ENCODE measurements around the gene MYH7.

GRCh38 chr14:23380976-23381375 lies 54.5 kb downstream of the MYH7 start:
- TF ChIP-seq CTCF (IDR thresholded peaks at IDR 0.05) (no peak), POLR2A (IDR thresholded peaks at IDR 0.05) (no peak)

Measured in ovary (tissue), 3 donors.